ENCODE measurements around the gene PDSS2. TPM values are rescaled to one million over a fixed set of nuclear protein-coding genes. Genes with fewer than 3 reads are reported as not detected.
"Not testable (repeated sequence)": the region's sequence is repeated elsewhere in the genome, so short reads cannot be mapped to it uniquely, and the experiment has no call there.

Gene PDSS2
- total and polyA plus RNA-seq, 2 donors: 11.1 to 22.6 TPM

GRCh38 chr6:107390685-107391435, 68.5 kb downstream of the PDSS2 start:
- no peak overlapping the region for H3K27ac ChIP-seq (ENCODE audit: low read depth)
- no peak overlapping the region for H3K4me3 ChIP-seq (ENCODE audit: low read depth, low read length)
- peaks cover 1% of the 10 kb centered on the region for H3K4me1 ChIP-seq (ENCODE audit: insufficient read depth)
- H3K36me3 ChIP-seq (ENCODE audit: insufficient read depth): peaks cover 4% of the 10 kb centered on the region
- no peak for DNase-seq (ENCODE audit: extremely low spot score)

- Histone ChIP-seq H3K36me3 (ENCODE audit: insufficient read depth) (peaks cover 4% of the 10 kb centered on the region), H3K4me1 (ENCODE audit: insufficient read depth) (peaks cover 1% of the 10 kb centered on the region), H3K4me3 (ENCODE audit: low read depth, low read length) (no peak overlapping the region), H3K27ac (ENCODE audit: low read depth) (no peak overlapping the region)
- DNase-seq (ENCODE audit: extremely low spot score): no peak
- WGBS: 92% methylated on average over 2 of the region's 2 CpGs
These were observed 69.3 kb downstream of the PDSS2 start for GRCh38 chr6:107390056-107390455.

GRCh38 chr6:107386904-107387303, 72.5 kb downstream of the PDSS2 start:
- H3K36me3 ChIP-seq (ENCODE audit: insufficient read depth): peaks cover 1% of the 10 kb centered on the region
- peaks cover 1% of the 10 kb centered on the region for H3K4me1 ChIP-seq (ENCODE audit: insufficient read depth)
- H3K27ac ChIP-seq (ENCODE audit: low read depth): no peak overlapping the region
- DNase-seq (ENCODE audit: extremely low spot score): no peak
- 90% methylated on average over 2 of the region's 2 CpGs for WGBS
- no peak overlapping the region for H3K4me3 ChIP-seq (ENCODE audit: low read depth, low read length)

- Histone ChIP-seq H3K4me3 (ENCODE audit: low read depth, low read length) (no peak overlapping the region), H3K27ac (ENCODE audit: low read depth) (no peak overlapping the region), H3K4me1 (ENCODE audit: insufficient read depth) (peaks cover 1% of the 10 kb centered on the region), H3K36me3 (ENCODE audit: insufficient read depth) (peaks cover 1% of the 10 kb centered on the region)
- no peak for DNase-seq (ENCODE audit: extremely low spot score)
- WGBS: 27% methylated on average over 1 of the region's 1 CpG
These were observed 73.0 kb downstream of the PDSS2 start for GRCh38 chr6:107386340-107386739.

DNA sequence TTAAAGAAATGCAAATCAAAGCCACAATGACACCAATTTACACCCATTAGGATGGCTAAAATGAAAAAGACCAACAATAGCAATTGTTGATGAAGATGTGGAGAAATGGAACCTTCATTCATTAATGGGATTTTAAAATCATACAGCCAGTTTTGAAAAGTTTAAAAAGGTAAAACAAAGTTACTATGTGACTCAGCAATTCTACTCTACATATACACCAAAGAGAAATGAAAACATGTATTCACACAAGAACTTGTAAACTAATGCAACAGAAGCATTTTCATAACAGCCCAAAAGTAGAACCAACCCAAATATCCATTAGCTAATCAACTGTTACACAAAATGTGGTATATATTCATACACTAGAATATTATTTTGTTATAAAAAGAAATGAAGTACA, 75.7 kb downstream of the PDSS2 start:
- no peak overlapping the region for H3K4me3 ChIP-seq (ENCODE audit: low read depth, low read length)
- peaks cover 1% of the 10 kb centered on the region for H3K4me1 ChIP-seq (ENCODE audit: insufficient read depth)
- H3K27ac ChIP-seq (ENCODE audit: low read depth): no peak overlapping the region
- peaks cover 3% of the 10 kb centered on the region for H3K36me3 ChIP-seq (ENCODE audit: insufficient read depth)
- no peak for DNase-seq (ENCODE audit: extremely low spot score)

DNA sequence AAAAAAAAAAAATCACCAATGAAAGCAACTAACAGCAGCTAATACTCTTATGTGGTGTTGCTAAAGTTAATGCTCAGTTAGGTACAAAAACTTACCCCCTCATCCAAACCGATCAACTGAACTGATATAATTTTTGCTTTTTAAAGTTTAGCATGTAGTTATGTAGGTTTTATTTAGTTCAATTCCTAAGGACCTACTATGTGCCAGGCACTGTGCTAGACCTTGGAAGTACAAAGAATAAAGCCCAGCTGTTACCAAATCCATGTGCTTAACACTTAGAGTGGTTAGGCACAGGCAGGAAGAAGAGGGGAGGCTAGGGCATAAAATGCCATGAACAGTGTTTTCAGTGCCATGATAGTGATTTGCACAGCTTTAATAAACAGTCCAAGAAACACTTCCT, 85.1 kb downstream of the PDSS2 start:
- H3K4me3 ChIP-seq (ENCODE audit: low read depth, low read length): no peak overlapping the region
- 100% methylated on average over 1 of the region's 1 CpG for WGBS
- no peak for DNase-seq (ENCODE audit: extremely low spot score)
- H3K4me1 ChIP-seq (ENCODE audit: insufficient read depth): no peaks in the 10 kb centered on the region
- no peak overlapping the region for H3K27ac ChIP-seq (ENCODE audit: low read depth)
- no peaks in the 10 kb centered on the region for H3K36me3 ChIP-seq (ENCODE audit: insufficient read depth)

- H3K4me3 ChIP-seq (ENCODE audit: low read depth, low read length): no peak overlapping the region
- no peaks in the 10 kb centered on the region for H3K4me1 ChIP-seq (ENCODE audit: insufficient read depth)
- WGBS: 68% methylated on average over 1 of the region's 1 CpG
- no peak for DNase-seq (ENCODE audit: extremely low spot score)
- no peak overlapping the region for H3K27ac ChIP-seq (ENCODE audit: low read depth)
- H3K36me3 ChIP-seq (ENCODE audit: insufficient read depth): no peaks in the 10 kb centered on the region
These were observed 89.9 kb downstream of the PDSS2 start for GRCh38 chr6:107369493-107369892.

DNA sequence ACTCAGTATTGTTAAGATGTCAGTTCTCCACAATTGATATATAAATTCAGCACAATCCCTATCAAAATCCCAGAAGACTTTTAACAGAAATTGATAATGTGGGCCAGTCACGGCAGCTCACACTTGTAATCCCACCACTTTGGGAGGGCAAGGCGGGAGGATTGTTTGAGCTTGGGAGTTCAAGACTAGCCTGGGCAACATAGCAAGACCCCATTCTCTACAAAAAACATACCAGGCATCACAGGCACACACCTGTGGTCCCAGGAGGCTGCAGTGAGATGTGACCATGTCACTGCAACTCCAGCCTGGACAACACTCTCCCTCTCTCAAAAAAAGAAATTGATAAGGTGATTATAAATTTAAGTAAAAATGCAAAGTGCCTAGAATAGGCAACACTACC, 90.9 kb downstream of the PDSS2 start:
- Histone ChIP-seq H3K36me3 (ENCODE audit: insufficient read depth) (no peaks in the 10 kb centered on the region), H3K27ac (ENCODE audit: low read depth) (no peak overlapping the region), H3K4me3 (ENCODE audit: low read depth, low read length) (no peak overlapping the region), H3K4me1 (ENCODE audit: insufficient read depth) (no peaks in the 10 kb centered on the region)
- 96% methylated on average over 2 of the region's 2 CpGs for WGBS
- no peak for DNase-seq (ENCODE audit: extremely low spot score)

- not testable (repeated sequence) for H3K27ac ChIP-seq (ENCODE audit: low read depth); H3K4me3 ChIP-seq (ENCODE audit: low read depth, low read length); H3K4me1 ChIP-seq (ENCODE audit: insufficient read depth); H3K36me3 ChIP-seq (ENCODE audit: insufficient read depth); DNase-seq (ENCODE audit: extremely low spot score)
- 97% methylated on average over 21 of the region's 26 CpGs for WGBS
These were observed 95.2 kb downstream of the PDSS2 start for GRCh38 chr6:107364173-107364572.

DNA sequence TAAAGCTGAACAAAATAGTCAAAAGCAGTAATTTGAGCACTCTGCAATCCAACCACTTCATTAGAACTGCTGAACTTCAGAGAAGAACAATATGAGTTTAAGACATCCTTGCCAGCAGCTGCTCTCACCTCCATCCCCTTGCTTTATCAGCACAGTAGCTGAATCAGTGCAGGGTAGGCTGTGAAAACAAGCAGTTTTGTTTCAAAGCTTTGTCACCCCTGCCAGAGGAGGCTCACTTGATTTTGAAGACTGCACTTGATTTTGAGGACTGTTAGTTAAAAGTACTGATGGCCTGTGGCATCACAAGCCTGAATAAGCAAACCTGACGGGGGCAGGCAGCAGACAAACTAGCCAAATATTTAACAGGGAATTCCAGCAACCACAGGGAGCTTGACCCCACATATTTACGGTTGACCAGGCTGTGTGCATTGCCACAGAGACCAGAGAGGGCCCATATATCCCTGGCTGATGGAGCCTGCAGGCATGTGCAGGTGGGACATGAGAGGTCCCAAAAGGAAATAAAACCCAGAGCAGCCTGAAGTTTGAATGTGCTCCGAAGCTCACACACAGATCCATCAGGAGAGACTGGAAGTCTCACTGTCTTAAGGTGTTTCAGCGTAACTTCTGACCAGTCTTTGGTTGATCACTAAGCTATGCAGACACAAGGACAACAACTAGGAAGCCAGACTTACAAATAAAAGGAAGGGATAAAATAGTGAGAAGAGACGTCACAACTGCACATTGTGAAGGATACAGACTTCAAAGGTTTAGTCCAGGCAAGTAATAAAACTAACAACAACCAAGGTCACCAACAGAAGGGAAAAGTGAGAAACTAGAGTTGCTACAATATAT, 97.4 kb downstream of the PDSS2 start:
- Histone ChIP-seq H3K4me3 (ENCODE audit: low read depth, low read length) (no peak overlapping the region), H3K36me3 (ENCODE audit: insufficient read depth) (no peaks in the 10 kb centered on the region), H3K27ac (ENCODE audit: low read depth) (no peak overlapping the region), H3K4me1 (ENCODE audit: insufficient read depth) (no peaks in the 10 kb centered on the region)
- no peak for DNase-seq (ENCODE audit: extremely low spot score)
- WGBS: 90% methylated on average over 5 of the region's 5 CpGs

GRCh38 chr6:107360476-107360875, 98.9 kb downstream of the PDSS2 start:
- no peaks in the 10 kb centered on the region for H3K36me3 ChIP-seq (ENCODE audit: insufficient read depth)
- no peak overlapping the region for H3K4me3 ChIP-seq (ENCODE audit: low read depth, low read length)
- no peak overlapping the region for H3K27ac ChIP-seq (ENCODE audit: low read depth)
- DNase-seq (ENCODE audit: extremely low spot score): no peak
- WGBS: 89% methylated on average over 2 of the region's 2 CpGs
- no peaks in the 10 kb centered on the region for H3K4me1 ChIP-seq (ENCODE audit: insufficient read depth)

GRCh38 chr6:107357842-107358241, 101.5 kb downstream of the PDSS2 start:
- H3K36me3 ChIP-seq (ENCODE audit: insufficient read depth): no peaks in the 10 kb centered on the region
- WGBS: 98% methylated on average over 2 of the region's 2 CpGs
- H3K4me1 ChIP-seq (ENCODE audit: insufficient read depth): no peaks in the 10 kb centered on the region
- H3K27ac ChIP-seq (ENCODE audit: low read depth): no peak overlapping the region
- no peak for DNase-seq (ENCODE audit: extremely low spot score)
- H3K4me3 ChIP-seq (ENCODE audit: low read depth, low read length): no peak overlapping the region

GRCh38 chr6:107357031-107357430, 102.3 kb downstream of the PDSS2 start:
- Histone ChIP-seq H3K27ac (ENCODE audit: low read depth) (no peak overlapping the region), H3K4me1 (ENCODE audit: insufficient read depth) (no peaks in the 10 kb centered on the region), H3K4me3 (ENCODE audit: low read depth, low read length) (no peak overlapping the region), H3K36me3 (ENCODE audit: insufficient read depth) (no peaks in the 10 kb centered on the region)
- no peak for DNase-seq (ENCODE audit: extremely low spot score)
- WGBS: 92% methylated on average over 2 of the region's 2 CpGs

GRCh38 chr6:107355659-107356058, 103.7 kb downstream of the PDSS2 start:
- Histone ChIP-seq H3K4me3 (ENCODE audit: low read depth, low read length) (no peak overlapping the region), H3K4me1 (ENCODE audit: insufficient read depth) (no peaks in the 10 kb centered on the region), H3K36me3 (ENCODE audit: insufficient read depth) (no peaks in the 10 kb centered on the region), H3K27ac (ENCODE audit: low read depth) (no peak overlapping the region)
- DNase-seq (ENCODE audit: extremely low spot score): no peak
- WGBS: 90% methylated on average over 3 of the region's 3 CpGs
